MM.1S (cell line): Measurements from ENCODE around the gene METTL21C.

Experiments
- DNase-seq: peaks from one replicate; pipeline ENCODE4 v3.0.0-alpha.2; 2015
- H2AFZ ChIP-seq: fragments of 300-600 bp; sonication (generic); 2 replicates; pipeline ENCODE4 v1.6.0; 2016; ENCODE audit warnings: antibody characterized with exemption, low read length
- H3F3A ChIP-seq: fragments of 300-600 bp; sonication (generic); 2 replicates; pipeline ENCODE4 v1.6.1; 2016; ENCODE audit warnings: mild to moderate bottlenecking, antibody characterized with exemption, low read length, moderate library complexity, mixed read lengths; ENCODE audit not compliant: insufficient read depth
- H3K27ac ChIP-seq: fragments of 300-600 bp; sonication (generic); 2 replicates; pipeline ENCODE4 v1.5.1; 2016; ENCODE audit warnings: mild to moderate bottlenecking, low read length
- H3K27me3 ChIP-seq: fragments of 300-600 bp; sonication (generic); replicated peaks from 2 replicates; pipeline ENCODE4 v1.6.0; 2016; ENCODE audit warnings: low read length; ENCODE audit not compliant: insufficient read depth
- H3K36me3 ChIP-seq: fragments of 300-600 bp; sonication (generic); replicated peaks from 2 replicates; pipeline ENCODE4 v1.6.1; 2016; ENCODE audit warnings: mild to moderate bottlenecking, low read length, mixed read lengths; ENCODE audit not compliant: insufficient read depth
- H3K4me1 ChIP-seq: fragments of 300-600 bp; sonication (generic); 2 replicates; pipeline ENCODE4 v1.6.1; 2016; ENCODE audit warnings: low read length, mixed read lengths
- H3K4me2 ChIP-seq: fragments of 300-600 bp; sonication (generic); 2 replicates; pipeline ENCODE4 v1.6.0; 2016; ENCODE audit warnings: low read depth, low read length
- H3K4me3 ChIP-seq: fragments of 300-600 bp; sonication (generic); 2 replicates; pipeline ENCODE4 v1.5.1; 2016; ENCODE audit warnings: low read length, mixed read lengths
- H3K79me2 ChIP-seq: fragments of 300-600 bp; sonication (generic); 2 replicates; pipeline ENCODE4 v1.6.1; 2016; ENCODE audit warnings: mixed run types, low read length, mixed read lengths
- H3K9ac ChIP-seq: fragments of 300-600 bp; sonication (generic); 2 replicates; pipeline ENCODE4 v1.6.1; 2016; ENCODE audit warnings: low read length, mixed read lengths
- H3K9me2 ChIP-seq: fragments of 300-600 bp; sonication (generic); replicated peaks from 2 replicates; pipeline ENCODE4 v1.6.1; 2016; ENCODE audit warnings: mild to moderate bottlenecking, low read length, mixed read lengths; ENCODE audit not compliant: insufficient read depth
- H3K9me3 ChIP-seq: fragments of 300-600 bp; sonication (generic); replicated peaks from 2 replicates; pipeline ENCODE4 v1.6.1; 2016; ENCODE audit warnings: mild to moderate bottlenecking, low read length, mixed read lengths; ENCODE audit not compliant: insufficient read depth
- H4K20me1 ChIP-seq: fragments of 300-600 bp; sonication (generic); 2 replicates; pipeline ENCODE4 v1.6.1; 2016; ENCODE audit warnings: mild to moderate bottlenecking, low read length, moderate library complexity, mixed read lengths; ENCODE audit not compliant: insufficient read depth
- EZH2 ChIP-seq: fragments of 300-600 bp; sonication (generic); optimal IDR thresholded peaks from 2 replicates; pipeline ENCODE3; 2017; ENCODE audit warnings: low read depth, mild to moderate bottlenecking, antibody characterized with exemption, low read length, mixed read lengths
- EZH2phosphoT487 ChIP-seq: fragments of 300-600 bp; sonication (generic); IDR thresholded peaks from 2 replicates; pipeline ENCODE4 v1.6.1; 2018; ENCODE audit warnings: antibody characterized with exemption, low read length
- TF ChIP-seq, protein P1 (sequence below): fragments of 300-600 bp; sonication (generic); IDR thresholded peaks from 2 replicates; pipeline ENCODE4 v1.5.1; 2016; ENCODE audit warnings: antibody characterized with exemption, low read length, mixed read lengths

The METTL21C gene

DNA sequence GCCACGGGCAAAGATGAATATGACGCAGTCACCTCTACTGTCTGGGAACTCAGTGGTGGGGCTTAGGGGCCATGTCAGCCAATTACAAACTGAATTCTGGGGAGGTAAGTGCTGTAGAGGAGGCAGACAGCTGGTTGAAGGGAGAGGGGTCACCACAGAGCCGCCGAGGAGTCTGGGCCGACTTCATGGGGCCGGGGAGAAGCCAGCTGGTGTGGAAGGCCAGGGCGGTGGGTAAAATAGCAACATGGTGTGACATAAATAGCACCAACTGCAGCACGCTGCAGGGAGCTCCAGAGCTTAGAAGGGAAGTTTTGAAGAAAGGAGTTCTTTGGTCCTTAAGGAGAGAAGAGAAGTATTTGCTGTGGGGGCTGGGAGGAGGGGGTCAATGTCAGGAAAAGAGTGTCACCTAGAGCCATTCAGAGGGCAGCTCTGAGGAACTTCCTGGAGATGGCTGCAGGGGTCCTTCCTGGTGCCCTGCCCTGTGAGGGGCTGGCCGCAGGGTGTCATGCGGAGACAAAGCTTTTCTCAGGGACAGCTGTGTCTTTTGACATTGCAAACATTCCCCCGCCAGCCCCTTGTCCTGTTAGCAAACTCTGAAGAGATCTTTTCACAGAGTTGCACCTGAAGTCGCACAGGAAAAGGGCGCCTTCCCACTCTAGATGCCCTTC, 6.4 kb downstream of the METTL21C start:
- Histone ChIP-seq H4K20me1 (no peaks in the 10 kb centered on the region), H3K4me2 (no peak overlapping the region), H3K4me1 (no peaks in the 10 kb centered on the region), H3K4me3 (no peak overlapping the region), H3K27me3 (no peaks in the 10 kb centered on the region), H3K9me2 (no peaks in the 10 kb centered on the region), H3F3A (peaks cover 5% of the 10 kb centered on the region; the same call in 1 of the 2 replicates), H3K27ac (no peak overlapping the region), H3K79me2 (no peaks in the 10 kb centered on the region), H3K9ac (no peak overlapping the region), H2AFZ (no peak overlapping the region), H3K36me3 (no peaks in the 10 kb centered on the region), H3K9me3 (no peaks in the 10 kb centered on the region)
- DNase-seq: no peak
- TF ChIP-seq EZH2phosphoT487 (no peak), EZH2 (no peak)
- TF ChIP-seq, protein P1, sequence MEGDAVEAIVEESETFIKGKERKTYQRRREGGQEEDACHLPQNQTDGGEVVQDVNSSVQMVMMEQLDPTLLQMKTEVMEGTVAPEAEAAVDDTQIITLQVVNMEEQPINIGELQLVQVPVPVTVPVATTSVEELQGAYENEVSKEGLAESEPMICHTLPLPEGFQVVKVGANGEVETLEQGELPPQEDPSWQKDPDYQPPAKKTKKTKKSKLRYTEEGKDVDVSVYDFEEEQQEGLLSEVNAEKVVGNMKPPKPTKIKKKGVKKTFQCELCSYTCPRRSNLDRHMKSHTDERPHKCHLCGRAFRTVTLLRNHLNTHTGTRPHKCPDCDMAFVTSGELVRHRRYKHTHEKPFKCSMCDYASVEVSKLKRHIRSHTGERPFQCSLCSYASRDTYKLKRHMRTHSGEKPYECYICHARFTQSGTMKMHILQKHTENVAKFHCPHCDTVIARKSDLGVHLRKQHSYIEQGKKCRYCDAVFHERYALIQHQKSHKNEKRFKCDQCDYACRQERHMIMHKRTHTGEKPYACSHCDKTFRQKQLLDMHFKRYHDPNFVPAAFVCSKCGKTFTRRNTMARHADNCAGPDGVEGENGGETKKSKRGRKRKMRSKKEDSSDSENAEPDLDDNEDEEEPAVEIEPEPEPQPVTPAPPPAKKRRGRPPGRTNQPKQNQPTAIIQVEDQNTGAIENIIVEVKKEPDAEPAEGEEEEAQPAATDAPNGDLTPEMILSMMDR: no peak

- Histone ChIP-seq H3K4me1 (no peaks in the 10 kb centered on the region), H3K27me3 (no peaks in the 10 kb centered on the region), H3K9ac (no peak overlapping the region), H3K36me3 (no peaks in the 10 kb centered on the region), H3K27ac (no peak overlapping the region), H2AFZ (no peak overlapping the region), H3K4me2 (no peak overlapping the region), H4K20me1 (no peaks in the 10 kb centered on the region), H3K79me2 (no peaks in the 10 kb centered on the region), H3K9me2 (no peaks in the 10 kb centered on the region), H3F3A (peaks cover 5% of the 10 kb centered on the region; the same call in 1 of the 2 replicates), H3K4me3 (no peak overlapping the region), H3K9me3 (no peaks in the 10 kb centered on the region)
- DNase-seq: no peak
- TF ChIP-seq EZH2: no peak
- TF ChIP-seq, protein P1: no peak
- no peak for TF ChIP-seq EZH2phosphoT487
These were observed 7.3 kb downstream of the METTL21C start for GRCh38 chr13:102687520-102687919.

GRCh38 chr13:102686024-102686423, 8.8 kb downstream of the METTL21C start:
- no peaks in the 10 kb centered on the region for H3K9me2 ChIP-seq
- H3F3A ChIP-seq: peaks cover 5% of the 10 kb centered on the region; the same call in 1 of the 2 replicates
- no peaks in the 10 kb centered on the region for H3K36me3 ChIP-seq
- no peaks in the 10 kb centered on the region for H4K20me1 ChIP-seq
- H3K27me3 ChIP-seq: no peaks in the 10 kb centered on the region
- no peak overlapping the region for H3K4me2 ChIP-seq
- H3K27ac ChIP-seq: no peak overlapping the region
- H3K9me3 ChIP-seq: no peaks in the 10 kb centered on the region
- no peak overlapping the region for H3K4me3 ChIP-seq
- no peak overlapping the region for H2AFZ ChIP-seq
- DNase-seq: no peak
- H3K4me1 ChIP-seq: no peaks in the 10 kb centered on the region
- H3K79me2 ChIP-seq: no peaks in the 10 kb centered on the region
- H3K9ac ChIP-seq: no peak overlapping the region
- TF ChIP-seq, protein P1: no peak
- TF ChIP-seq EZH2 (no peak), EZH2phosphoT487 (no peak)
